GM13977 (cell line): ENCODE results near the gene MYH14.
A peak's percentile ranks its signal among the peaks of the same experiment; 100 is the strongest.

Experiments used
- DNase-seq: peaks from one replicate; pipeline ENCODE4 v3.0.0; 2012; ENCODE audit warnings: low spot score
- in situ Hi-C: fragments of 300-500 bp; cut with MboI; formaldehyde crosslinking; loops from one replicate; pipeline ENCODE4 v1.12.0; 2022; ENCODE audit warnings: low sequenced_read_pairs, low pct_unique_long_range_greater_than_20kb, mixed read lengths, inconsistent platforms; ENCODE audit not compliant: unreplicated experiment
- TF ChIP-seq, protein P1 (sequence below): IDR thresholded peaks from 2 replicates; pipeline ENCODE4 v1.5.1; 2012; ENCODE audit warnings: mild to moderate bottlenecking, control low read depth; ENCODE audit not compliant: insufficient read depth; ENCODE audit errors: extremely low read depth, missing control alignments

The MYH14 gene

DNA sequence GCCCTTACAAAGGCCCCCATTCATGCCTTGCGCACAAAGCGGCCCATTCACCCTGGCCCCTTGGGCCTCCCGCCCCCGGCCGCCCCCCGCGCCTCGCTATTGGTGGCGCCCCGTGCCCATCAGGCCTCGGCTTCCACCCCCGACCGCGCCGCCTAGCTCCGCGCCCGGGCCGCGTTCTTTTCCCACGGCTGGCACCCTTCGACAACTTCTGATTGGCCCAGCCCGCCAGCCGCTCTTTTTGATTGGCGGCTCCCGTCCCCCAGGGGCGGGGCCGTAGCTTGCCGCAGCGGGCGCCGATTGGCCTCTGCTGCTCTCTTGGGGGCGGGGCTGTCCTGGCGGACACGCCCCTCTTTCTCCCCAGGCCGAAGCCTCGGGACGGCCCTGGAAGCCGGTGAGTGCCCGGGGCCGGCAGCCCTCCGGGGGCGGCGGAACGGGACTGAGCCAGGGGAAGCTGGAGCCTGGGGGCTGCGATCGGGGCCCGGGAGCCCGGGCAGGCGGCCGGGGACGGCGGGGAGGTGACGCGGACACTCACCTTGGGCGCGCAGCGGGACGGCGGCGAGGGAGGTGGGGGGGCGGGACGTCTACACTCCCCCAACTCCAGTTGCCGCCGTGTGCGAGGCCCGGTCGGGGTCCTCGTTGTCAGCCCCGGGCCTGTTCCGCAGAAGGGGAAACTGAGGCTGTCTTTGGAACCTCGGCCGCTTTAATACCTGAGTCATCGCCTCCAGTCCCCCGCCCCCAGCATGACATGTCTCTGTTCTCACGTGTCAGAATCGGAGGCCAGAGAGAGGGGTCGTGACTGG, at the start of gene MYH14:
MYH14 (plus strand) TSS at position 342 of the 800 bp plus-strand sequence. CDS start 6,744 bp downstream, outside the sequence.
- DNase-seq: peak; percentile 65
- TF ChIP-seq, protein P1, sequence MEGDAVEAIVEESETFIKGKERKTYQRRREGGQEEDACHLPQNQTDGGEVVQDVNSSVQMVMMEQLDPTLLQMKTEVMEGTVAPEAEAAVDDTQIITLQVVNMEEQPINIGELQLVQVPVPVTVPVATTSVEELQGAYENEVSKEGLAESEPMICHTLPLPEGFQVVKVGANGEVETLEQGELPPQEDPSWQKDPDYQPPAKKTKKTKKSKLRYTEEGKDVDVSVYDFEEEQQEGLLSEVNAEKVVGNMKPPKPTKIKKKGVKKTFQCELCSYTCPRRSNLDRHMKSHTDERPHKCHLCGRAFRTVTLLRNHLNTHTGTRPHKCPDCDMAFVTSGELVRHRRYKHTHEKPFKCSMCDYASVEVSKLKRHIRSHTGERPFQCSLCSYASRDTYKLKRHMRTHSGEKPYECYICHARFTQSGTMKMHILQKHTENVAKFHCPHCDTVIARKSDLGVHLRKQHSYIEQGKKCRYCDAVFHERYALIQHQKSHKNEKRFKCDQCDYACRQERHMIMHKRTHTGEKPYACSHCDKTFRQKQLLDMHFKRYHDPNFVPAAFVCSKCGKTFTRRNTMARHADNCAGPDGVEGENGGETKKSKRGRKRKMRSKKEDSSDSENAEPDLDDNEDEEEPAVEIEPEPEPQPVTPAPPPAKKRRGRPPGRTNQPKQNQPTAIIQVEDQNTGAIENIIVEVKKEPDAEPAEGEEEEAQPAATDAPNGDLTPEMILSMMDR: no peak
- in situ Hi-C loops: no loop called here

DNA sequence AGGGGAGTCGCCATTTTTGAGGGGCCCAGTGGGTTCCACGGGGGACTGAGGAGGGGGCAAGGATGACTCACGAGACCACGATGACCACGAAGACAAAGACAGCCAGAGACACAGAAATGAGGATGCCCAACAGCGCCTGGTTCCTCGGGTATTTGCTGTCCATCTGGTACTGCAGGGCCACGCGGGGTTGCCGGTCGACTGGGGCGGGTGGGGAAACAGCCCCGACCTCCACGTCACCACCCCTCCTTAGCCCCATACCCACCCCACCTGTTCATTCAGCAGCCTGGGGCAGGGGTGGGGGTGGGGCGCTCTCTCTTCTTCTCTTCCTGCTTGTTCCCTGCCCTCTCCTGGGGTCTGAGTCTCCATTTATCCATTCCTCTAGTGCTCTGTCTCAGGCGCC, 48.9 kb upstream of the MYH14 start:
- TF ChIP-seq, protein P1: no peak
- DNase-seq: no peak
- in situ Hi-C loops: no loop called here

DNA sequence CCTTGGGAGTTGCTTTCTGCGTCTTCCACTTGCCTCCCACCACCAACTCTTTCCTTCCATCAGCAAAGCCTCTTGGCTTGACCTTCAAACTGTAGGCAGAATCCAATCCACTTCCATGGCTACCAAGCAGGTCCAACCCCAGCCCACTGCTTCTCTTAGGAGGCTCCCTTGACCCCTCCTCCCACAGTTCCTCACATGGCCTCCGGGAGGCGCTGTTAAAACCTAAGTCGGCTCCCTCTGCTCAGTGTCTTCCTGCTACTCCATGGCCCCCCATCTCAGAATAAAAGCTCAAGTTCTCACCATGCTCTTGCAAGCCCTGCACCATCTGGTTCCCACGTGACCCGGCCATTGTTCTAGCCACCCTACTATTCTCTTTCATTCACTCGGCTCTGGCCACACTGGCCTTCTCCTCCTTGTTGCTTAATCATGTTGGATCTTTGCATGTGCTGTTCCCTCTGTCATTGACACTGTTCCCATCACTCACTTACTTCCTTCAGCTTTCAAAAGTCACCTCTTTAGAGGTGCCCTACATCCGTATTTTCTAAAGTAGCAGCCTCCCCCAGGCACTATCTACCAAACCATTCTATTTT, 47.8 kb upstream of the MYH14 start:
- in situ Hi-C loops: no loop called here
- TF ChIP-seq, protein P1: peak; percentile 27
- no peak for DNase-seq

DNA sequence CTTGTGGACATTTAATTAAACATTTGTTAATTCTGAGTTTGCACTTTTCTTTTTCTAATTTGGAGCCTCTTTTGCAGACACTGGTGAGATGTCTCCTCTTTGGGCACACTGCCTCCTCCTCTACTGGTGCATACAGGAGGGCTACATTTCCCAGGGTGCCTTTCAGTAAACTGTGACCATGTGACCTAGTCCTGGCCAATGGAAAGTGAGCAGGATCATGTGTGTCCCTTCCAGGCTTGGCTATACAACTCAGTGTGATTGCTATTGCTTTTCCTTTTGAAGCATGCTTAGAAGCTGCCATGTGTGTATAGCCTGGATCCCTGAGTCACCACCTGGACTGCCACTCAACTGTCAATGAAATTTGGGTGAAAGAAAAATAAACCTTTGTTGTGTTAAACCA, 44.8 kb upstream of the MYH14 start:
- TF ChIP-seq, protein P1: no peak
- in situ Hi-C loops: no loop called here
- no peak for DNase-seq

- in situ Hi-C loops: no loop called here
- no peak for DNase-seq
- TF ChIP-seq, protein P1: no peak
Measured at GRCh38 chr19:50159078-50159477, 44.3 kb upstream of the MYH14 start.

- in situ Hi-C loops: no loop called here
- TF ChIP-seq, protein P1: no peak
- DNase-seq: no peak
Measured at GRCh38 chr19:50162988-50163387, 40.4 kb upstream of the MYH14 start, which contains the start of gene IZUMO2. Gene IZUMO2, minus strand, starts transcription at chr19:50163281. Its CDS starts 87 bp downstream, at chr19:50163194.
